ENCODE measurements around the gene CD79B.
"Not testable (repeated sequence)": the region's sequence is repeated elsewhere in the genome, so short reads cannot be mapped to it uniquely, and the experiment has no call there.

Gene CD79B

DNA sequence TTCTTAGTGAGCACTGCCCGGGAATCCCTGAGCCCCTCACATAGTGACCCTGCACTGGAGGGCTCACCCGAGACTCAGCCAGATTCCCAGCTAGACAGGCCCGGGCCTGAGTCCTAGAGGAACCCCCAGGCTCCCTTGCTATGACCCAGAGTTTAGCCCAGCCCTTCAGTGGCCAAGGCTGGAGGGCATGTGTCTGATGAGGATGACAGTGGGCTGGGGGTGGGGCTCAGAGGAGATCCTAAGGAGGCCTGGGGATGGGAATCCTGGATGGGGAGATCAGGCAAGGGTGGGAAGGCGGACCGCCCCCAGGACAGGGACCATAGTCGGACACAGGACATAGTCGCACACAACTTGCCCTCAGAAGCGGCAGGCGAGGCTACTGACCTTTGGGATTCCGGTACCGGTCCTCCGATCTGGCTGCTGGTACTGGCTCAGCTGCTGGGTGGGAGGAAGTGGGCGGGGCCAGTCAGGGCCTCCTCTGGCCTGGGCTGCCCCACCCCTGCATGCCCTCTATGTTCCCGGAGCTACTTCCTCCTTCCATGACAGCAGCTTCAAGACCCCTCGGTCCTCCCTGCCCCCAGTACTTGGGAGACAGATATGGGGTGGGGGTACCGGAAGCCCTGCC lies 1.1 kb downstream of the CD79B start:
- no peak for DNase-seq

- no peak for DNase-seq
Measured at GRCh38 chr17:63929860-63930766, 2.0 kb downstream of the CD79B start.

DNA sequence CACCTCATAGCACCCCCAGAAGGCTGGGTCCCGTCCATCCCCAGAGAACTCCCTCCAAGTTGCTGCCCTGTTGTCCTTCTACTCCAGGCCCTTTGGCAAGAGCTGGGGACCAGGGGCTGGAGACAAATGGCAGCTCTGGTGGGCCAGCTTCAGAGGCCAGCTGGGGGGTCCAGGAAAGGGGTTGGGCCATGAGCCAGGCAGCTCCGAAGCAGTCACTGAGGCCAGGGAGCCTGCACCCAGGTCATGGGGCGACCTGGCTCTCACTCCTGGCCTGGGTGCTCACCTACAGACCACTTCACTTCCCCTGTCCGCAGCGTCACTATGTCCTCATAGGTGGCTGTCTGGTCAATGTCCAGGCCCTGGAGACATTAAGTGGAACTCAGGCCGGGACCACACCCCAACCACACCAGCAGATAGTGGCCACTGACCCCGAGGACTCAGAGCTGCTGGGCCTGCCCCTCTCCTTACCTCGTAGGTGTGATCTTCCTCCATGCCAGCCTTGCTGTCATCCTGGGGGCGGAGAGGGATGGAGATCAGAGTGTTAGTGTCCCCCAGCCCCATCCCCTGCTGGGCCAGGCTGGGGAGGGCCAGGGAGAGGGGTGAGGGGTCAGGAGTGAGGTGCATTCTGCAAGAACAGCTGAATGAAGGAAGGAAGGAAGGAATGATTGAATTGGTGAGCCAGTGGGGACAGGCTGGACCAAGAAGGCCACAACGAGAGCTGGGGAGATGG lies 3.0 kb downstream of the CD79B start:
- DNase-seq: no peak

DNA sequence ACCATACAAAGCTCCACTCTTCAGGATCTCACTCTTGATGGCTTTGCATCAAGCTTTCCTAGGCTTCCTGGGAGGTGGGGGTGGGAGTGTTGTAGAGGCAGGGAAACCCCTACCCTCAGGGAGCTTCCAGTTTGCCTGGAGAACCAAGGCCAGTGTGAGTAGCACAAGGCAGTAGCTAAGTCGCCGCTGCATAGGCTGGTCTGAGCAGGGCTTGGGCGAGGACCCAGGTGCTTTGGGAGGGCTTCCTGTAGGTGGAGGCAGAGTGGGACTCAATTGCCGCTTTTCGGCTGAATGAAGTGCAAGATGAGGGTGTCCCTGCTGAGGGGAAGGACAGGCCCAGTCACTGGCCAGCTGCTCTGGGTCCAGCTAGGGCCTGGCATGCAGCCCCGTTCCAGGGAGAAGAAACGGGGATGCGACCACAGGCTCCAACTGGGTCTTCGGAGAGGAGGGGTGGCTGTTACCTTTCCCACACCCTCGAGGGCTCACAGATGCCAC lies 3.9 kb downstream of the CD79B start:
- no peak for DNase-seq

- DNase-seq: no peak
Measured at GRCh38 chr17:63927464-63928171, 4.5 kb downstream of the CD79B start.

- DNase-seq: no peak
Measured at GRCh38 chr17:63926164-63926563, 6.0 kb downstream of the CD79B start.

GRCh38 chr17:63925615-63926014 lies 6.5 kb downstream of the CD79B start:
- no peak for DNase-seq

GRCh38 chr17:63922402-63922801 lies 9.7 kb downstream of the CD79B start:
- DNase-seq: not testable (repeated sequence)

GRCh38 chr17:63920779-63921178 lies 11.4 kb downstream of the CD79B start:
- DNase-seq: not testable (repeated sequence)

DNA sequence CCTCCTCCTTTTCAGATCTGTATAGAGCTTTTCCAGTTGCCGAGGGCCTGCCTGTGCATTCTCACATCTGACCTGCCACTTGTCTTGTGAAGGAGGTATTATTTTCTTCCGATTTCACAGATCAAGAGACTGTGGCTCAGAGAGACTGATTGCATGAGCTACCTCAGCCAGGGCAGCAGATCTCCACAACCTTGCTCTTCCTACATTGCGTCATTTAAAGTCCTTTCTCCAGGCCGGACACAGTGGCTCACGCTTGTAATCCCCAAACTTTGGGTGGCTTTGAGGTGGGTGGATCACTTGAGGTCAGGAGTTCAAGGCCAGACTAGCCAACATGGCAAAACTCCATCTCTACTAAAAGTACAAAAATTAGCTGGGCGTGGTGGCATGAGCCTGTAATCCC lies 12.1 kb downstream of the CD79B start:
- not testable (repeated sequence) for DNase-seq

DNA sequence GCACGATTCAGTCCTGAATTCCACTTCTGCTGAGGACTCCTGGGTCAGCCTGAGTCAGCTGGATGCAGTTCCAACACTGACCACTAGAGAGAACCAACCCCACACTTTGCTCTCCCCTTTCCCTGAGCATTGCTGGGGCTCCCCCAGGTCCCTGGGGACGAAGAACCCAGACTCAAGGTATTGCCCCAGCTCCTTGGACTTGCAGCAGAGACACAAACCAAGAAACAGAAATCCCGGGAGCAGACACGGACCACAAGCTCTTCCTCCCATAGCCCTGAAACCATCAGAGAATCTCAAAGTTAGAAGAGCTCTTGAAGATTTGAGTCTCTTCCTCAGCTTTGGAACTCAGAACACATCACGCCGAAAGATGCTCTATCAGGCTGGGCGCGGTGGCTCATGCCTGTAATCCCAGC lies 12.8 kb downstream of the CD79B start:
- DNase-seq: no peak

GRCh38 chr17:63918789-63919305 lies 13.3 kb downstream of the CD79B start, which contains the start of gene GH1:
TSS of gene GH1 (minus strand) at chr17:63918839. CDS start at chr17:63918776, 63 bp downstream.
- DNase-seq: not testable (repeated sequence)

DNA sequence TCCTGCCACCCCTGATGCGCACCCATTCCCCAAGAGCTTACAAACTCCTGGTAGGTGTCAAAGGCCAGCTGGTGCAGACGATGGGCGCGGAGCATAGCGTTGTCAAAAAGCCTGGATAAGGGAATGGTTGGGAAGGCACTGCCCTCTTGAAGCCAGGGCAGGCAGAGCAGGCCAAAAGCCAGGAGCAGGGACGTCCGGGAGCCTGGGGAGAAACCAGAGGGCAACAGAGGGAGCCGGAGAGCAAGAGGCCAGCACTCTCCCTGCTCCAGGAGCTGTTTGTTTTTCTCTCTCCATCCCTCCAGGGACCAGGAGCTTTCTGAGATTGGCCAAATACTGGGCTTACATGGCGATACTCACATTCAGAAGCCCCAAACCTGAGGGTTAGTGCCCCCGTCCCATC lies 13.8 kb downstream of the CD79B start:
- DNase-seq: no peak

DNA sequence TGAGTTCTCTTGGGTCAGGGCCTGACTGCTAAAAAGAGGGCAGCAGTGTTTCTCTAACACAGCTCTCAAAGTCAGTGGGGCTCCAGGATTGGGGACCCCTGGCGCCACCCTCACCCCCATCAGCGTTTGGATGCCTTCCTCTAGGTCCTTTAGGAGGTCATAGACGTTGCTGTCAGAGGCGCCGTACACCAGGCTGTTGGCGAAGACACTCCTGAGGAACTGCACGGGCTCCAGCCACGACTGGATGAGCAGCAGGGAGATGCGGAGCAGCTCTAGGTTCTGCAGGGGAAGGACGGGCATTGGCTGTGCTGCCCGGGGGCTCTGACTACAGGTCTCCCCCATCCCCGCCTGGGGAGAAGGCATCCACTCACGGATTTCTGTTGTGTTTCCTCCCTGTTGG lies 14.5 kb downstream of the CD79B start:
- no peak for DNase-seq

DNA sequence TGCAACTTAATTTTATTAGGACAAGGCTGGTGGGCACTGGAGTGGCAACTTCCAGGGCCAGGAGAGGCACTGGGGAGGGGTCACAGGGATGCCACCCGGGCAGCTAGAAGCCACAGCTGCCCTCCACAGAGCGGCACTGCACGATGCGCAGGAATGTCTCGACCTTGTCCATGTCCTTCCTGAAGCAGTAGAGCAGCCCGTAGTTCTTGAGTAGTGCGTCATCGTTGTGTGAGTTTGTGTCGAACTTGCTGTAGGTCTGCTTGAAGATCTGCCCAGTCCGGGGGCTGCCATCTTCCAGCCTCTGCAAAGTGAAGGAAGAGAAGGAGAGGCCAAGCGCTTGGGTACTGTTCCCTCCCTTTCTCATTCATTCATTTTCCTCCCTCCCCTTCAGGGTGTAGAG lies 14.9 kb downstream of the CD79B start:
- not testable (repeated sequence) for DNase-seq

GRCh38 chr17:63916566-63917185 lies 15.5 kb downstream of the CD79B start:
- no peak for DNase-seq

DNA sequence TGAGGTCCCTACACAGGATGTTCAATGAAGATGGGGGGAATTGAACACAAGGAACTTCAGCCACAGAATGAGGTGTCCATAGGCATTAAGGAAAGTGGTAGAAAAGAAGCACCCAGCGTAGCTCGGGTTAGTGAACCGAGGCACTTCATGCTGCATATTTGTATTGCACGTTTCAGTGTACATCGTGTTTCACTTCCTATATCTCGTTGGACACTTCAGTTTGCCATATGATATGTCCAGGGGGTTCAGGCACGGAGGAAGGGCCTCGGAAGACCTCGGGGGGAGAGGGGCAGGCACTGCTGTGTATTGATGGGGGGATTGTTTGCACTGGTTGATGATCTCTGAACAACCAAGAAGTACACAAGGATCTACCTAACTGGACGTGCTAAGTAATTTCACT lies 16.4 kb downstream of the CD79B start:
- DNase-seq: not testable (repeated sequence)

- no peak for DNase-seq
Measured at GRCh38 chr17:63914471-63914870, 17.7 kb downstream of the CD79B start.

DNA sequence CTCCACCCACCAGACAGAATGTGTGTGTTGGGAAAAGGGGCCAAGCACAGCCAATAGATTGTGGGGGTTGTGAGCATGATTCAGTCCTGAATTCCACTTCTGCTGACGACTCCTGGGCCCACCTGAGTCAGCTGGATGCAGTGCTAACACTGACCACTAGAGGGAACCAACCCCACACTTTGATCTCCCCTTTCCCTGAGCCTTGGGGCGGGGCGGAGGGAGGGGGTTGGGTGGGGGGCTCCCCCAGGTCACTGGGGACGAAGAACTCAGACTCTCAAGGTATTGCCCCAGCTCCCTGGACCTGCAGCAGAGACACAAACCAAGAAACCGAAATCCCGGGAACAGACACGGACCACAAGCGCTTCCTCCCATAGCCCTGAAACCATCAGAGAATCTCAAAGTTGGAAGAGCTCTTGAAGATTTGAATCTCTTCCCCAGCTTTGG lies 20.5 kb downstream of the CD79B start:
- no peak for DNase-seq

- DNase-seq: no peak
Measured at GRCh38 chr17:63911041-63911635, 21.0 kb downstream of the CD79B start, which contains the start of gene CSHL1. TSS of gene CSHL1 (minus strand) at chr17:63911258. CDS start at chr17:63911196, 62 bp downstream.

GRCh38 chr17:63910096-63910495 lies 22.0 kb downstream of the CD79B start:
- DNase-seq: no peak
